Activated CD8-positive, alpha-beta memory T cell treated with anti-CD3 and anti-CD28 coated beads for 4 hours (primary cell): Measurements from ENCODE around the gene SELENON.

Source experiments
- DNase-seq, 2 donors: peaks; one replicate each; pipeline ENCODE4 v3.0.0-alpha.2; 2020; ENCODE audit warnings: low read depth in 2 of 2

SELENON gene

DNA sequence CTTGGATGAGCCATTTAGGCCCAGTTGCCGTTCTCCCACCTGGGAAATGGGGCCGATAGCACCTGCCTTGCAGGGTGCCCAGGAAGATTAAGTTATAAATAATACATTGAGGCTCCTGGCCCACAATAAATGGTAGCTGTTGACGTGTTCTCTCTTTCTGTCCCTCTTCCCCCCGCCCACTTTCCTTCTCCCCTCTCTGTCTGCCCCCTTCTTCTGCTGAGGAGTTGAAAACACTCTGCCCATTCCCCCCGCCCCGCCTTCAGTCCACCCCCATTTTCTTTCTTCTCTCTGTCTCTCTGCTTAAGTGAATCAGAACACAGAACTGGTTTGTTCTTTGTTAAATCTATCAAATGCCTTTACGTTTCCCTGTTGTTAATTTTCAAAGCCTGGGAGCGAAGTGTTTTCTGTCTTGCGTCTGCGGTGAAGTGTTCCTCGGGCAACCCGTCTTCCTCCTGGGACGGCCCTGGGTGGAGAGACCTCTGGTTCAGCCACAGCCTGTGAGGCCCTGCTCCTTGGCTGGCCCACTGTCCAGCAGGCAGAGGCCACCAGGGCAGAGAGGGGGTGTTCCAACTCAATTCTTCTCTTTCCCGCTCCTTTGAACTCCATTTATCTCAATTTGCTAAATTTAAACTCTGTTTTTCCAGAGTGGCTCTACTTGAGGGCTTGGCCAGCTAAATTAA lies 29.3 kb upstream of the SELENON start:
- DNase-seq: no peak

DNA sequence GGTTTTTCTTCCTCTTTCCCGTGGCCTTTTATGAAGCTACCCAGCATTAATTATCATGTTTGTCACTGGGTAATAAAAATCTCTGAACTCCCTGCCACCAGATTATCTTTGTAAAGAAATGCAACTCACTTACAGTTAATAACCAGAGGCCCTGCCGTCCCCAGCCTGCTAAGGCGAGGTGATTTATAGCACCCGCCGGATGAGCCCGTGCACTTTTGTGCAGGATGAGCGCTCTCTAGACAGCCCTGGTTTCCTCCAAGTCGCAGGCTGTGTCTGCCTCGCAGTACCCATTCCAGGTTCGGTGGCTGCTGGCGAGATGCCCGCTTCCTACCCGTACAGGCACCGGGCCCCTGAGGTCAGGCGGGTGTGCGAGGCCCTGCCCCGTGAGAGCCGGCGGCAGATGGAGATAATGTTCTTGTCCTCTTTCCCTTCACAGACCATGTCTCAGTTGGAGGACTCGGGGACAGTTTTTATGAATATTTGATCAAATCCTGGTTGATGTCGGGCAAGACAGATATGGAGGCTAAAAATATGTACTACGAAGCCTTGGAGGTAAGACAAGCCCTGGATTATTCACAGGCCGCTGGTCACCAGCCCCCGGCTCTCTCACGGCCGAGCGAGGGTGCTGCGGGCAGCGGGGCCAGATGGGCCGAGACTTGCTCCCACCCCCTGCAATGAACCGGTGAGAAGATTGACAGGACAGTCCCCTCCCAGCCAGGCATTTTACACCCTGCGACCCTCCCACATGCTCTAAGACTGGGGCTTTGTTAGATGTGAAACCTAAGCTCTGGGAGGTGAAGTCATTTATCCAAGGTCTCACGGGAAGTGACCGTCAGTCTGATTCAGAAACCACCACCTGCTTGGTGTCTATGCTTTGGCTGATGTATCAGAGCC lies 28.5 kb upstream of the SELENON start:
- DNase-seq: no peak

GRCh38 chr1:25772164-25772563 lies 27.8 kb upstream of the SELENON start:
- DNase-seq: no peak

GRCh38 chr1:25772692-25773245 lies 27.2 kb upstream of the SELENON start:
- DNase-seq: no peak

- no peak for DNase-seq
Measured at GRCh38 chr1:25773441-25774125, 26.4 kb upstream of the SELENON start.

DNA sequence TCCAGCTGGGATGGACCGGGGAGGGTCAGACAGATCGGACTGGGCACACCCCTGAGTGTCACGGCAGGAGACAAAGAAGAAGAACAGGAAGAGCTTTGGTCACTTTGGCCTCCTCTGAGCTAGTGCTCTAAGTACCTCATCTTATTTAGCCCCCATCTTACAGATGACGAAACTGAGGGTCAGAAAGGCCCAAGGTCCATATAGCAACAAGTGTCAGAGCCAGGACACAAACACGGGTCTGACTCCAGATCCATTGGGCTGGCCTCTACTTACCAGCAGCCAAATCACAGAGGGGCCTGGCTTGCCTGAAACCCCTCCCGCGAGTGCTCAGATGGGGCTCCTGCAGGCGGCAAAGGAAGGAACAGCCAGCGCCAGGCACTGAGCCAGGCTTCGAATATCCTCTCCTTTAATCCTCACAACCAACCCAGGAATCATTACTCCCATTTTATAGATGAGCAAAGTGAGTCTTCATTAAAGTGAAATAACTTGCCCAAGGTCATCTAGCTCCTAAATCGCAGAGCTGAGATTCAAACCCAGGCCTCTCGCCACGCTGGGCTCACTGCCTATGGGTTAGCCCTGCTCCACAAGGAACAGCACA lies 25.7 kb upstream of the SELENON start:
- no peak for DNase-seq

- peak; percentile 69 to 82 for DNase-seq
Measured at GRCh38 chr1:25774921-25775771, 24.8 kb upstream of the SELENON start.

DNA sequence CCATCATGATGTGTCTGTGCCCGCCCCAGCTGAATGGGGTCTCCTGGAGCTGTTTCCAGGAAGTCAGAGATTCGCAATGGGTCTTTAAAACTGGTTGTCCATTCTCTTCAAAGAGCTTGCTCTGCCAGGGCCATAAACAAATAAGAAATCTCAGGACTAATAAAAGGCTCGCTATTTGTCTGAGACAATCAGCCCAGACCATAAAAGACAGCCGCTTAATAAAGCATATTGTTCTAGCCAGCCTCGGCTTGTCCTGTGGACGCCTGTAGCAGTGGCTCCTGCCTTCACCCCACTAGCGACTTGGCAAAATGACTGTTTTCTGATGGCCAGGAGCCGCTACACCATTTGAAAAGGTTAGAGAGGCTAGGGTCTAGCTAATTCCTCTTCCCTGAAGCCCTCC lies 20.6 kb upstream of the SELENON start:
- no peak for DNase-seq

DNA sequence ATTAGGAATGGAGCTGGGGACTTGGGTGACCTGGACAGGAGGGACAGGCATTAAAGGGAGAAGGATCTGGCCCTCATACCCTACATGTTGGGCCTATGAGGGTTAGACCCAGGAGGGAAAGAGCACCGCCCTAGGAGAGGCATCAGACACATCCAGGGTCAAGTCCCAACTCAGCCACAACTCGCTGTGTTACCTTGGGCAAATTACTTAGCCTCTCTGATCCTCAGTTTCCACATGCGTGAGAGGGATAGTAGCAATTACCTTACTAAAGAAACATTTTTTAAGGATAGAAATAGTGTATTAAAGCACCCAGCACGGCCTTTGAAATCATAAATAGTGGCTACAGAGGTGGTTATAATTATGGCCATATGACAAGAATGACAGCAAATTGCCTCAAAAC lies 20.1 kb upstream of the SELENON start:
- no peak for DNase-seq

- DNase-seq: no peak
Measured at GRCh38 chr1:25780318-25781129, 19.5 kb upstream of the SELENON start.

DNA sequence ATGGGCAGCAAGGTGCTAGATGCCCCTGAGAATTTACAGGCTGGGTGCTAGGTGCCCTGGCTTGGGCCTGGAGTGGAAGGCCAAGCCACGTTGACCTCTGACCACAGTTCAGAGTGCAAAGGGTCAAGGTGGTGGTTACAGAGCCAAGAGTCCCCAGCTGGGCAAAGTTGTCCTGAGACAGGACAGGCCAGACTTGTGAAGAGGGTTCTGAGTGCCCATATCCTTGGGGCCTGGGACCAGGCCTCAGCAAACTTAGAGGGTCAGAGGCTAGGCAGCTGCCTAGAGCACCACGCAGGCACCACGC lies 18.9 kb upstream of the SELENON start:
- DNase-seq: no peak

DNA sequence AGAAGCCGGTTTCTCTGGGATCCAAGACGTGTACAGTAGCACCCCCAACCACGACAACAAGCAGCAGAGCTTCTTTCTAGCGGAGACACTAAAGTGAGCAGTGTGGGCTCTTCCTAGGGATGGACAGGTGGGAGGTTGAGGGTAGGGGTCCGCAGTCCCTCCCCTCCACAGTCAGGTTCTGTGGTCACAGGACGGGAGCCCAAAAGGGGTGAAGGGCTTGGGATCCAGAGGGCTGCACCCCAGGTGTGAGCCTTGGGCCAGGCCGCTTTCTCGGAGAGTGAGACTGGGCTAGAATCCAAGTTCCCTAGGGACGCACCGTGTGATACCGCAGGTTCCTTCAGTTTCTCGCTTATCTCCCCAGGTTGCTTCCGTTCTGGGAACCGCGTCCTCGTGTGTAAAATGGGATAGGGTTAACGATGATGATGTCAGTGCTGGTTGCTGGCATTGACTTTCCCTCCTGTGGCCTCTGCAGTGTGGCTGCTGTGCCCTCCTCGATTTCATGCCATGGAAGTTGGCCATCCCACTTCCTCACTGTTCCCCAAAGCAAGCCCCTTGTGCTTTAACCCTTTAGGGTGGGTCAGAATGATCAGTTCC lies 17.3 kb upstream of the SELENON start:
- DNase-seq: no peak

- no peak for DNase-seq
Measured at GRCh38 chr1:25784575-25785051, 15.4 kb upstream of the SELENON start.

DNA sequence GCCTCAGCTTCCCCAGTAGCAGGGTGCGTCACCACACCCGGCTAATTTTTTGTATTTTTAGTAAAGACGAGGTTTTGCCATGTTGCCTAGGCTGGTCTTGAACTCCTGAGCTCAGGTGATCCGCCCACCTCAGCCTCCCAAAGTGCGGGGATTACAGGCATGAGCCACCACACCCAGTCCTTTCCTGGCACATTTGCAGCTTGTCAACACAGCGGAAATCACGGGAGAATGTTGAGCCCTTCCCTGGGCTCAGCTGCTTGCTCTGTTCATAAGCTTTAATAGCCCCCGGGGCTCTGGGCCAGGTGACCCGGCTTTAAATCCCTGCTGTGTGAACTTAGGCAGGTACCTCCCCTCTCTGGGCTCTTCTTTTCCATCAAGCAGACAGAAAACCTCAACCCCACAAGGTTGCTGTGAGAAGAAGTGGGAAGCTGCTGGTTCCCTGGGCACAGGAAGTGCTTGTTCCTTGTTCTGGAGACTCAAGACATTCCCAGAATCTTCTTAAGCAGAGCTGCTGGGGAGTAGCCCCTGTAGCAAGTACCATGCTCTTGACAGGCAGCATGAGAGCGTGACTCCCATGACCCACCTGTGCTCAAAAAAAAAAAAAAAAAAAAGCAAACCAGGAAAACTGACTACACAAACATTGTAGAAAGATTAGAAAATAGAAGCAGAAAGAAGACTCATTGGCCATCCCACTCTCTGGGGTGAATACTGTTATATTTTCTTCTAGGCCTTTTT lies 14.5 kb upstream of the SELENON start:
- no peak for DNase-seq

GRCh38 chr1:25786887-25787759 lies 12.9 kb upstream of the SELENON start:
- no peak for DNase-seq

DNA sequence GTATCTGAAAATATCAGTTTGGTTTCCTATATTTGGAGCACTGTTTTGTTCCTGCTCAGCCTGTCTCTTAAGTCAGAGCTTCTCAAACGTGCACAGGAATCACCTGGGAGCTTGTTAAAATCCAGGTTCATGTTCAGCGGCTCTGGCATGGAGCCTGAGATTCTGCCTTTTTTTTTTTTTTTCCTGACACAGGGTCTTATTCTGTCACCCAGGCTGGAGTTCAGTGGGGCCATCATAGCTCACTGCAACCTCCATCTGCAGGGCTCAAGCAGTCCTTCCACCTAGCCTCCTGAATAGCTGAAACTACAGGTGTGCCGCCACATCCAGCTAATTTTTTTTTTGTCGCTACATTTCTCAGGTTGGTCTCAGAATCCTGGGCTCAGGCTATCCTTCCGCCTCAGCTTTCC lies 12.2 kb upstream of the SELENON start:
- no peak for DNase-seq

GRCh38 chr1:25790472-25790871 lies 9.5 kb upstream of the SELENON start:
- DNase-seq: no peak

GRCh38 chr1:25792115-25792514 lies 7.9 kb upstream of the SELENON start:
- DNase-seq: no peak
